H1 (cell line): Measurements from ENCODE around the gene KRTAP5-1. TPM values are rescaled to one million over a fixed set of nuclear protein-coding genes. Genes with fewer than 3 reads are reported as not detected.
"Not testable (repeated sequence)": the region's sequence is repeated elsewhere in the genome, so short reads cannot be mapped to it uniquely, and the experiment has no call there.

Source experiments
- CTCF ChIA-PET: fragments of 300-600 bp; sonication (Branson Sonifier 250); formaldehyde crosslinking; loops from one replicate; lab custom pipeline; 2021; ENCODE audit not compliant: partially characterized antibody; lab: Charles Lee
- POLR2A ChIA-PET: fragments of 300-600 bp; sonication (Branson Sonifier 250); formaldehyde crosslinking; loops from one replicate; lab custom pipeline; 2021; ENCODE audit warnings: inconsistent platforms; ENCODE audit not compliant: partially characterized antibody; lab: Charles Lee
- DNase-seq, 2 experiments: peaks; one replicate each; pipeline versions ENCODE4 v3.0.0 to v3.0.0-alpha.2; 2010 to 2022; ENCODE audit warnings: low spot score in 2 of 2, low read depth in 1 of 2, mixed read lengths in 1 of 2
- FAIRE-seq: peaks from 2 replicates; lab custom pipeline; 2011; peaks lifted over from hg19 to GRCh38; lab: Jason Lieb, UNC
- H2AFZ ChIP-seq: 2 replicates; pipeline ENCODE4 v1.8.1; 2012; ENCODE audit warnings: low read length, inconsistent platforms
- H2AK5ac ChIP-seq: 2 replicates; pipeline ENCODE4 v1.6.1; 2013; ENCODE audit warnings: low read depth, low read length
- H2BK120ac ChIP-seq: replicated peaks from 2 replicates; pipeline ENCODE3; 2013; ENCODE audit warnings: low read depth, low read length, inconsistent platforms
- H2BK12ac ChIP-seq: 2 replicates; pipeline ENCODE4 v1.6.1; 2013; ENCODE audit warnings: low read depth, low read length
- H2BK15ac ChIP-seq: 2 replicates; pipeline ENCODE4 v1.6.1; 2013; ENCODE audit warnings: low read length
- H2BK20ac ChIP-seq: 2 replicates; pipeline ENCODE4 v1.6.1; 2013; ENCODE audit warnings: low read length
- H2BK5ac ChIP-seq: 2 replicates; pipeline ENCODE4 v1.6.1; 2013; ENCODE audit warnings: low read depth, low read length
- H3K14ac ChIP-seq: 2 replicates; pipeline ENCODE4 v1.6.1; 2013; ENCODE audit warnings: inconsistent platforms; ENCODE audit not compliant: insufficient read length
- H3K18ac ChIP-seq: 2 replicates; pipeline ENCODE4 v1.6.1; 2013; ENCODE audit warnings: low read length; ENCODE audit errors: extremely low read depth
- H3K23ac ChIP-seq: 2 replicates; pipeline ENCODE4 v1.6.1; 2013; ENCODE audit warnings: inconsistent platforms; ENCODE audit not compliant: insufficient read length
- H3K23me2 ChIP-seq: 2 replicates; pipeline ENCODE4 v1.6.1; 2013; ENCODE audit warnings: low read depth, low read length
- H3K27ac ChIP-seq: 2 replicates; pipeline ENCODE4 v1.6.1; 2011; ENCODE audit warnings: low read depth, low read length, inconsistent platforms
- H3K27me3 ChIP-seq, 4 experiments: replicated peaks in 1 of 4; 1 replicate in 1 of 4; 2 replicates in 3 of 4; pipeline versions ENCODE4 v1.6.1 to v1.8.1; 2011 to 2013; ENCODE audit warnings: low read length in 3 of 4, mild to moderate bottlenecking in 3 of 4, inconsistent platforms in 2 of 4, mixed read lengths in 2 of 4, moderate library complexity in 1 of 4; ENCODE audit not compliant: control insufficient read depth in 3 of 4, insufficient read depth in 3 of 4; ENCODE audit errors: extremely low read depth in 1 of 4
- H3K36me3 ChIP-seq, 4 experiments: 2 replicates each; pipeline versions ENCODE4 v1.6.1 to v1.8.1; 2011 to 2013; ENCODE audit warnings: mild to moderate bottlenecking in 4 of 4, low read length in 3 of 4, moderate library complexity in 2 of 4, control low read depth in 1 of 4, inconsistent platforms in 1 of 4; ENCODE audit not compliant: insufficient read depth in 4 of 4, control insufficient read depth in 2 of 4
- H3K4ac ChIP-seq: replicated peaks from 2 replicates; pipeline ENCODE3; 2013; ENCODE audit warnings: low read length, low read depth, mixed read lengths, inconsistent platforms; ENCODE audit not compliant: insufficient read length
- H3K4me1 ChIP-seq, 4 experiments: replicated peaks in 1 of 4; 1 replicate in 1 of 4; 2 replicates in 3 of 4; pipeline versions ENCODE4 v1.6.1 to v1.8.1; 2011 to 2013; ENCODE audit warnings: low read length in 3 of 4, inconsistent platforms in 2 of 4, mixed read lengths in 1 of 4; ENCODE audit not compliant: insufficient read depth in 4 of 4, control insufficient read depth in 3 of 4
- H3K4me2 ChIP-seq, 2 experiments: 2 replicates each; pipeline versions ENCODE4 v1.6.1 to v1.8.1; 2011 to 2013; ENCODE audit warnings: low read depth in 2 of 2, low read length in 2 of 2, control low read depth in 1 of 2, inconsistent platforms in 1 of 2, mild to moderate bottlenecking in 1 of 2; ENCODE audit not compliant: insufficient read depth in 1 of 2
- H3K4me3 ChIP-seq, 4 experiments: fragments of 200-600, 300-600 bp in 1 of 4; sonication (generic), shearing (Covaris generic), sonication (Bioruptor Twin) in 1 of 4; 2 replicates each; pipeline versions ENCODE4 v1.5.1 to v1.8.1; 2011 to 2016; ENCODE audit warnings: low read length in 4 of 4, low read depth in 3 of 4, control low read depth in 2 of 4, inconsistent platforms in 2 of 4, mild to moderate bottlenecking in 2 of 4, mixed read lengths in 1 of 4, moderate library complexity in 1 of 4; ENCODE audit not compliant: insufficient read depth in 2 of 4; ENCODE audit errors: extremely low read depth in 1 of 4
- H3K56ac ChIP-seq: replicated peaks from 2 replicates; pipeline ENCODE3; 2013; ENCODE audit warnings: low read depth, mild to moderate bottlenecking, mixed read lengths, low read length, inconsistent platforms; ENCODE audit not compliant: insufficient read length
- H3K79me1 ChIP-seq: 2 replicates; pipeline ENCODE4 v1.6.1; 2013; ENCODE audit warnings: low read depth, low read length, control low read depth
- H3K79me2 ChIP-seq, 2 experiments: 2 replicates each; pipeline versions ENCODE4 v1.6.1 to v1.8.1; 2012 to 2013; ENCODE audit warnings: low read length in 2 of 2, mild to moderate bottlenecking in 2 of 2, inconsistent platforms in 1 of 2; ENCODE audit not compliant: insufficient read depth in 2 of 2, control insufficient read depth in 1 of 2
- H3K9ac ChIP-seq, 4 experiments: replicated peaks in 1 of 4; 1 replicate in 1 of 4; 2 replicates in 3 of 4; pipeline versions ENCODE4 v1.6.1 to v1.8.1; 2011 to 2013; ENCODE audit warnings: low read depth in 3 of 4, low read length in 3 of 4, control low read depth in 2 of 4, mild to moderate bottlenecking in 2 of 4, moderate library complexity in 2 of 4, inconsistent platforms in 1 of 4; ENCODE audit errors: extremely low read depth in 1 of 4
- H3K9me3 ChIP-seq, 2 experiments: 2 replicates each; pipeline versions ENCODE4 v1.6.1 to v1.8.1; 2012 to 2013; ENCODE audit warnings: mild to moderate bottlenecking in 2 of 2, moderate library complexity in 2 of 2, control low read depth in 1 of 2, inconsistent platforms in 1 of 2, low read depth in 1 of 2, low read length in 1 of 2, mixed read lengths in 1 of 2; ENCODE audit not compliant: insufficient read depth in 2 of 2
- H4K20me1 ChIP-seq, 2 experiments: replicated peaks in 1 of 2; 2 replicates each; pipeline versions ENCODE3 to v1.8.1; 2011 to 2013; ENCODE audit warnings: inconsistent platforms in 2 of 2, low read length in 2 of 2, mild to moderate bottlenecking in 1 of 2; ENCODE audit not compliant: insufficient read depth in 2 of 2, control insufficient read depth in 1 of 2
- H4K5ac ChIP-seq: 2 replicates; pipeline ENCODE4 v1.6.1; 2013; ENCODE audit warnings: low read length, low read depth, mixed read lengths, inconsistent platforms; ENCODE audit not compliant: insufficient read length
- H4K8ac ChIP-seq: 2 replicates; pipeline ENCODE4 v1.8.0; 2013; ENCODE audit warnings: mild to moderate bottlenecking, moderate library complexity, low read length, inconsistent platforms; ENCODE audit not compliant: insufficient read depth; ENCODE audit errors: extremely low read depth
- H4K91ac ChIP-seq: replicated peaks from 2 replicates; pipeline ENCODE3; 2013; ENCODE audit warnings: low read length, mixed read lengths, inconsistent platforms; ENCODE audit not compliant: insufficient read length
- EP300 ChIP-seq, 2 experiments: IDR thresholded peaks; 1 replicate in 1 of 2; 2 replicates in 1 of 2; pipeline ENCODE4 v1.6.1; 2011 to 2012; ENCODE audit warnings: low read depth in 2 of 2, low read length in 2 of 2, mild to moderate bottlenecking in 2 of 2, borderline replicate concordance in 1 of 2, inconsistent platforms in 1 of 2, moderate library complexity in 1 of 2
- JUND ChIP-seq: IDR thresholded peaks from 2 replicates; pipeline ENCODE4 v1.6.1; 2011; ENCODE audit warnings: mild to moderate bottlenecking, improper control_type of control experiment, low read length
- PHF8 ChIP-seq: fragments of 200-600 bp; sonication (generic); conservative IDR thresholded peaks from 2 replicates; pipeline ENCODE4 v1.7.1; 2012; ENCODE audit warnings: low read depth, mild to moderate bottlenecking, inconsistent platforms, low read length, moderate library complexity
- RNF2 ChIP-seq: fragments of 200-900, 300-1000 bp; sonication (generic); IDR thresholded peaks from 2 replicates; pipeline ENCODE4 v1.7.1; 2016; ENCODE audit warnings: borderline replicate concordance, low read depth, mild to moderate bottlenecking, antibody characterized with exemption, low read length; ENCODE audit not compliant: poor library complexity, severe bottlenecking; ENCODE audit errors: missing control alignments
- SRF ChIP-seq: IDR thresholded peaks from 2 replicates; pipeline ENCODE4 v1.6.1; 2011; ENCODE audit warnings: mild to moderate bottlenecking, low read depth, low read length, moderate library complexity
- SUZ12 ChIP-seq: fragments of 200-600 bp; sonication (generic); IDR thresholded peaks from 2 replicates; pipeline ENCODE4 v1.6.1; 2012; ENCODE audit warnings: mild to moderate bottlenecking, inconsistent platforms, low read length, moderate library complexity, mixed read lengths
- WGBS, 2 experiments: shearing (Covaris generic) in 1 of 2; methylation state at CpG; one replicate each; pipeline versions ENCODE4 v1.1.6 to v1.1.7; 2013 to 2015; ENCODE audit warnings: low lambda C conversion rate in 2 of 2, mixed read lengths in 2 of 2, inconsistent platforms in 1 of 2, low coverage in 1 of 2, missing lambda C conversion rate in 1 of 2; ENCODE audit not compliant: insufficient replicate concordance in 2 of 2, insufficient coverage in 1 of 2, insufficient read length in 1 of 2; ENCODE audit errors: extremely low coverage in 1 of 2, missing lambda C conversion rate in 1 of 2; 5-methylcytosine and 5-hydroxymethylcytosine counted together
- polyA plus RNA-seq, 7 experiments: library from polyadenylated mRNA; depleted of rRNA in 3 of 7; stranded (reverse) in 5 of 7; unstranded in 2 of 7; fragments of >200 nt in 5 of 7; fragments of 200-250 nt in 2 of 7; gene quantifications; 1 replicate in 5 of 7; 2 replicates in 1 of 7; 4 replicates in 1 of 7; pipeline versions ENCODE4 v1.2.1 to v1.2.3, GENCODE V29; 2011 to 2013; ENCODE audit warnings: missing spikeins in 2 of 7, mixed read lengths in 2 of 7
- total RNA-seq: library from RNA; stranded (reverse); fragmentation: NEBNext Ultra II Directional; extraction: Animal tissue kit (Norgen Biotek cat#: 25700); gene quantifications from 2 replicates; pipeline ENCODE4 v1.2.1, GENCODE V29; 2021
- TF ChIP-seq, protein P1 (sequence below): IDR thresholded peaks from 2 replicates; pipeline ENCODE4 v1.6.1; 2011; ENCODE audit warnings: low read depth, mild to moderate bottlenecking, low read length; ENCODE audit not compliant: insufficient read depth

Gene KRTAP5-1
- total and polyA plus RNA-seq, 2 of the 8 experiments (the other 6 are each of a cell fraction or from before 2014, with no cell fraction given): not detected

- no peak for TF ChIP-seq PHF8
- TF ChIP-seq, protein P1, sequence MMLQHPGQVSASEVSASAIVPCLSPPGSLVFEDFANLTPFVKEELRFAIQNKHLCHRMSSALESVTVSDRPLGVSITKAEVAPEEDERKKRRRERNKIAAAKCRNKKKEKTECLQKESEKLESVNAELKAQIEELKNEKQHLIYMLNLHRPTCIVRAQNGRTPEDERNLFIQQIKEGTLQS: no peak
- no peak for TF ChIP-seq SRF
- TF ChIP-seq RNF2: no peak
- TF ChIP-seq JUND: no peak
- no peak for TF ChIP-seq EP300 (IDR thresholded peaks at IDR 0.05; ENCODE audit: borderline replicate concordance in 1 of 2, low read depth in 2 of 2, low read length in 2 of 2)
- TF ChIP-seq SUZ12: no peak
- TF ChIP-seq, all 59 proteins: peak for 0
Measured at GRCh38 chr11:1598816-1599215, 13.7 kb upstream of the KRTAP5-1 start (continued).

- FAIRE-seq, H3K27me3 ChIP-seq, H3K14ac ChIP-seq, H4K8ac ChIP-seq, POLR2A ChIA-PET, H3K36me3 ChIP-seq, H3K79me2 ChIP-seq, H3K9me3 ChIP-seq, H3K4me3 ChIP-seq, H2BK15ac ChIP-seq, H3K18ac ChIP-seq, H2BK20ac ChIP-seq, H3K9ac ChIP-seq, H3K23me2 ChIP-seq, H2AK5ac ChIP-seq, H3K4me2 ChIP-seq, H4K91ac ChIP-seq, H2BK120ac ChIP-seq, H4K20me1 ChIP-seq, H2BK5ac ChIP-seq, H3K23ac ChIP-seq, H4K5ac ChIP-seq, H2BK12ac ChIP-seq, H3K79me1 ChIP-seq, DNase-seq, H3K27ac ChIP-seq, H3K56ac ChIP-seq, H2AFZ ChIP-seq, H3K4ac ChIP-seq: not testable (repeated sequence)
- CTCF ChIA-PET: interaction anchor here (1.3 to 7.7 kb wide), 5 partner anchors 22 to 52 kb away, joined by 3 to 95 read pairs (median 41); partner anchors contain the start of gene KRTAP5-5
- H3K4me1 ChIP-seq: peaks cover 2 to 13% (median 5%) of the 10 kb centered on the region in 4 experiments
- 77 to 100% methylated on average over 1 to 3 of the region's 3 CpGs for WGBS, 2 experiments
Measured at GRCh38 chr11:1598406-1598805, 13.3 kb upstream of the KRTAP5-1 start.
